NK-92 (cell line): ENCODE data around the gene ZNF460.

Experiments used
- DNase-seq: peaks from one replicate; lab custom pipeline; 2025; ENCODE audit not compliant: unreplicated experiment; lab: John Stamatoyannopoulos, UW

ZNF460 gene

DNA sequence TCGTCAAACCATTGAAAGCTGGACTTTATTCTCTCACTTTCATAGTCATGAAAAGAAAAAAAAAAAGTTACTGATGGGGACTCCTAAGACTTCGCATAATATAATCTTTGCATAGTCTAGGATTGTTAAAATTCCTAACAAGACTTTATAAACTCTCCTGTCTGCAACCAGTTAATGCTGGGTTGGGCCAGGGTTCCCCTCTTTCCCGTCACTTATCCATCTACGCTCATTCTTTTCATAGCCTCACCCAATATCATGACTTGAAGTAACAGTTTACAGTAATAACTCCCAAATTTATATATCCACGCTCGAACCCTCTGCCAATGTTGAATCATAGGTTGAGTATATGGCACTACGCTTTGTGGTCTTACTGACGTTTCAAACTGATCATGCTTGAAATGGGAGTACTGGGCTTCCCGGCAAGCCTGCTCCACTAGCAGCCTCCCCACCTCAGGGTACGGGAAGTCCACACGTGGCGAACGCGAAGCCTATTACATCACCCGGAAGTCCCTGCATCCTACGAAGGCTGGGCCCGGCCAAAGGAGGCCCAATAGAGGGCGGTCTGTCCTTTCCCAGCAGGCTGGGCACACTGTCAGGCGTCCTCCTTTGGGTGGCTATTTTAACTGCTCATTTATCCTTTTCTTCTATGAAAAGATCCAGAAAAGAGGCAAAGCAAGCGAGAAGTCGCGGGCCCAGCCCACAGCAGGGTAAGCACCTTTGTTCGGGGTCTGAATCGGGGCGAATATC is 694 bp upstream of the ZNF460 start:
- DNase-seq: no peak

GRCh38 chr19:57280962-57281400 is 696 bp downstream of the ZNF460 start:
- no peak for DNase-seq

GRCh38 chr19:57282011-57282643 is 1.8 kb downstream of the ZNF460 start:
- DNase-seq: no peak

DNA sequence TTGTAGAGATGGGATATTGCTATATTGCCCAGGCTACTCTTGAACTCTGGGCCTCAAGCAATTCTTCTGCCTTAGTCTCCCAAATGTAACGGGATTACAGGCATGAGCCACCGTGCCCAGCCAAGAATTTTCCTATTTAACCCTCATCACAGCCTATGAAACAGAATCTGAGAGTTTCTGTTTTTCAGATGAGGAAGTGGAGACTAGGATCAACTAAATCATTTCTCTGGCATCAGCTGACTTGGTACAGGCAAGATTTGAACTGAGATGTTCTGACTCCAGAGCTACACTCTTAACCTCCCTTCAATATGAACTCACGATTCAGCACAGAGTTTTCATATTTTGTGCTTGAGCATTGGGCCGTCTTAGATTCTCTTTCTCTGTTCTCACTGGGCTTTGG is 8.1 kb downstream of the ZNF460 start:
- DNase-seq: no peak

GRCh38 chr19:57290970-57291369 is 10.7 kb downstream of the ZNF460 start:
- DNase-seq: no peak

DNA sequence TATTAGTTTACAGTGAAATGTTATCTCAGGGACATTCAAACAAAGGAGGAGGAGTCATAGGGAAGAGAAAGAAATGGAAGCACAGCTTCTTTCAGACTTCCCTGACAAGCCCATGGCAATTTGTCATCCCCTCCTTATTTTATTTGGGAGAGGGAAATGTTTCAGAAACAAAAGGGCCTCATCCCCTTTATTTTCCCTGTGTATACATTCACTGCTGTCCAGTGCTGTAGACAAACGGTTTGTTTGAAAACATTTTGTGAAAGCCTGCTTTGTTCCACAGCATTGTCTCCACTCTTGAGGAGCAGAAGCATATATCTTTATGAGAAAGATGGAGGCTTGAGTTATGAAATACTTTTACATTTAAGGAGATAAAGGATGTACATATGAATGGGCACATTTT is 12.3 kb downstream of the ZNF460 start:
- no peak for DNase-seq

DNA sequence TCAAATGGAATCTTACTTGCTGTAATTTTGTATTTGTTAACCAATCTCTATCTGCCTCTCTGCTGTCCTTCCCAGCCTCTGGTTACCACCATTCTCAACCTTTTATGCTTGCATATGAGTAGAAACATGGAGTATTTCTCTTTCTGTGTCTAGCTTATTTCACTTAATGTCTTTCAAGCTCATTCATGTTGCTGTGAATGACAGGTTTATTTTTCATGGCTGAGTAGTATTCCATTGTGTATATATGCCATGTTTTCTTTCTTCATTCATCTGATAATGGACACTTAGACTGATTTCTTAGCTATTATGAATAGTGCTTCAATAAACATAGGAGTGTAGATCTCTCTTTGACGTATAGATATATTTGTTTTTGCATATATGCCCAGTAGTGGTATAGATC is 13.4 kb downstream of the ZNF460 start:
- DNase-seq: no peak

GRCh38 chr19:57302020-57302465 is 21.8 kb downstream of the ZNF460 start:
- DNase-seq: no peak

GRCh38 chr19:57302727-57303401 is 22.6 kb downstream of the ZNF460 start:
- DNase-seq: no peak

DNA sequence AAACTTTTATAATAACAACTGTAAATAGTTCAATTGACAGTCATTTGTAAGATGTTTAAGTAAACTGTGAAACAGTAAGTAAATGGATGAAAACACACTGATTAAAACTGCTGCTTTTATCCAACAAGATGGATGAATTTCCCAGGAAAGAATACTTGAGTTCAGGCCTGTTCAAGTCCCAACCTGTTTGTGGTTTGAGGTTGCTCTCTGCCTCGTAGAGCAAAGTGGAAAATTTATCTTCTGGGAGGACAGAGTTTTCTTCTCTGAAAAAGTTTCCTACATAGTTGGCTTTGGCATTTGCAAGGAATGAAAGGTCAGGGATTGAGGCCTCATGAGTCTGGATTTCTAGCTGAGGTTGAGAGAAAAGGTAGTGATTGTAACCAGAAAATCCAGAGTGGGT is 24.8 kb downstream of the ZNF460 start:
- DNase-seq: no peak

GRCh38 chr19:57308514-57308913 is 28.2 kb downstream of the ZNF460 start:
- DNase-seq: no peak

DNA sequence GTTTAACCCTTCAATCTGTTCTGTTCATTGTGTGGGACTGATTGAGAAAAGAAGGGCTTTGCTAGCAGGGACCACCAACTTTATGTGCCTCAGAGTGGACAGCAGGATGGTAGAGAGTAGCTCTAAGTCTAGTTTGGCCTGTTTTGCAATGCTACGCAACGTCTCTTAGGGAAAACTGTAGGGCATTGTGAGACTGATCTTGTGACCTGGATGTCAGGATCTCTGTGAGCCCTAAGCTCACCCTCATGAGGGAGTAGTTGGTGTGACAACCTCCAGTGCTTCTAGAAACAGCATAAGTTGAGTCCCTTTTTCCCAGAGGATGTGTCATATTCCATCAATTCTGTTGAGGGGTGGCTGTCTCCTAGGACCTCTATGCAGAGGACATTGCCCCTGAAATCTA is 30.5 kb downstream of the ZNF460 start:
- DNase-seq: no peak

DNA sequence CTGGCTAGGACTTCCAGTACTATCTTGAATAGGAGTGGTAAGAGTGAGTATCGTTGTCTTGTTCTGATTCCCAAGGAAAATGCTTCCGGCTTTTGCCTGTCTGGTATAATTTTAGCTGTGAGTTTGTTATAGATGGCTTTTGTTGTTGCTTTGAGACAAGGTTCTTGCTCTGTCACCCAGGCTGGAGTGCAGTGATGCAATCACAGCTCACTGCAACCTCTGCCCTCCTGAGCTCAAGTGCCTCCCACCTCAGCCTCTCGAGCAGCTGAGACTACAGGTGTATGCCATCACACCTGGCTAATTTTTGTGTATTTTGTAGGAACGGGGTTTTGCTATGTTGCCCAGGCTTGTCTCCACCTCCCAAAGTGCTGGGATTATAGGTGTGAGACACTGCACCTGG is 33.9 kb downstream of the ZNF460 start:
- no peak for DNase-seq

DNA sequence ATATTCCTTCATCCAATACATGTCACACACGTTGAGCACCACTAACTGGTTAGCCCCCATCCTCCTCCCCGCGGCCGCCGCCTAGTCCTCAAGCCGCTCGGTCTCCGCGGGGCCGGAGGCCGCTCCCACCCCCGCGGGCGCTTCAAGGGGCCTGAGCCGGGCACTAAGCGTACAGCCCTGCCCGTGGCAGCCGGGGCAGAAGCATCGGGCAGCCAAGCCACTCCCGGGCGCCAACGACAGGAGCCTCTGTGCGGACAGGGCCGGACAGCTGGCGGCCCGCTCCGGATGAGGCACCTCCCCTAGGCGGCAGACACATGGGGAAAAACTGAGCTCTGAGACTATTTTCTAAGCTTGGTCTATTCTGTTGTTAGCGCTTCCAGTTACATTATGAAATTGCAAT is 37.2 kb downstream of the ZNF460 start:
- DNase-seq: no peak

DNA sequence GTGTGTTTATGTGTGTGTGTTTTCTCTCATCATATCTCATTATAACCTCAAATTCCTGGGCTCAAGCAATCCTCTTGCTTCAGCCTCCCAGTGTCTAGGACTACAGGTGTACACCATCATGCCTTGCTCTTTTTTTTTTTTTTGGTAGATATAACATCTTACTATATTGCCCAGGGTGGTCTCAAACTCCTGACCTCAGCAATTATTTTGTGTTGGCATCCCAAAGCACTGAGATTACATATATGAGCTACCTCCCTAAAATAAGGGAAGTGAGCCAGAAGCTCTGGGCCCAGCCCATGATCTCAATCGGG is 39.5 kb downstream of the ZNF460 start:
- no peak for DNase-seq

- DNase-seq: peak; percentile 32
Measured at GRCh38 chr19:57320180-57321084, 40.1 kb downstream of the ZNF460 start, which contains the start of gene ZNF543. Gene ZNF543, plus strand, starts transcription at chr19:57320472. Its CDS starts 382 bp downstream, at chr19:57320854.

GRCh38 chr19:57321116-57321515 is 40.8 kb downstream of the ZNF460 start:
- no peak for DNase-seq

DNA sequence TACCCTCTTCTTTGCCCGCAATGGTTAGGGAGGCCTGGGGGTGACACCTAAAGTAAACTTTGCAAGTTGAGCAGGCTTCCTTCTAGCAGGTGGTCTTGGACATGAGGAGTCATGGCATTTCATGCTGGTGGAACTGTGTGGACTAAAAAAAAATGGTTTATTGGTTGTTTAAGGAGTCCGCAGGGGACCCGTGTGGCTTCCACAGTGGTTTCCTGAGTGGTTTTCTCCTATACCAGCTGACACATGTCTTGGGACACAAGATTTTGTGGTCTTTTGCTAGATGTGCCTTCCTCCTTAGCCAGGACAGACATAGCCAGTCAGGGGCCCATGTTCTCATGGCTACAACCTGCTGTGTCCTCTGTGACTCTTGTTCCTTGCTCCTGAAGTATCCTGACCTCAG is 41.5 kb downstream of the ZNF460 start:
- DNase-seq: no peak

GRCh38 chr19:57324992-57325391 is 44.7 kb downstream of the ZNF460 start:
- DNase-seq: no peak

DNA sequence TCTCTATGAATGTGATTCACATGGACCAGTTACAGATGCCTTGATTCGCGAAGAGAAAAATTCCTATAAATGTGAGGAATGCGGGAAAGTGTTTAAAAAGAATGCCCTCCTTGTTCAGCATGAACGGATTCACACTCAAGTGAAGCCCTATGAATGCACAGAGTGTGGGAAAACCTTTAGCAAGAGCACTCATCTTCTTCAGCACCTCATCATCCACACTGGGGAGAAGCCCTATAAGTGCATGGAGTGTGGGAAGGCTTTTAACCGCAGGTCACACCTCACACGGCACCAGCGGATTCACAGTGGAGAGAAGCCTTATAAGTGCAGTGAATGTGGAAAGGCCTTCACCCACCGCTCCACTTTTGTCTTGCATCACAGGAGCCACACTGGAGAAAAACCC is 47.7 kb downstream of the ZNF460 start:
- DNase-seq: no peak

DNA sequence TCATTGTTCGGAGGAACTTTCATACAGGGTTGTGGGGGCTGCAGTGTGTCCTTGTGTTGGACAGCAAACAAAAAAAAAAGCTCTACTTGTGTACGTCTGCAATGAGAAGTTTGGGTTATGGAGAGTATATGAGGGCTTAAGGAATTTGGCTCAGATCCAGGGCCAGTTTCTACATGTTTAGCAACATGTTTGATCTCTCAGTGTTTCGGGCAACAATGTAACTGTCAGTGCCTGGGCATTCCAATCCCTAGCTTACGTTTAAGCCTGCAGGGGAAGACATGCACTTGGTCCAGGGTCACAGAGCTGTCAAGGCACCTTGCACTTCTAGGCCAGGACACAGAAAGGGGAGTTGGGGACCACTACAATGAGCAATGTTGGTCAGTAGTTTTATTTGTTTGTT is 53.9 kb downstream of the ZNF460 start:
- DNase-seq: no peak
